HEK293 (cell line): ENCODE results near the gene TBL1XR1.
"Not testable (repeated sequence)": the region's sequence is repeated elsewhere in the genome, so short reads cannot be mapped to it uniquely, and the experiment has no call there.

Experiments
- CTCF ChIA-PET: fragments of 350-600 bp; formaldehyde crosslinking; extraction: SDS; loops from one replicate; lab custom pipeline; 2021; ENCODE audit warnings: antibody characterized with exemption; lab: Yijun Ruan, JAX
- POLR2A ChIA-PET: fragments of 300-600 bp; formaldehyde crosslinking; extraction: SDS; loops from one replicate; lab custom pipeline; 2020; ENCODE audit warnings: antibody characterized with exemption, inconsistent platforms; lab: Yijun Ruan, JAX
- H3K27ac ChIP-seq: fragments of 200-500 bp; sonication (Bioruptor generic); 2 replicates; pipeline ENCODE4 v1.5.1; 2014; ENCODE audit warnings: low read depth, low read length, control low read depth, inconsistent platforms; ENCODE audit errors: extremely low read depth
- H3K36me3 ChIP-seq, 2 experiments: fragments of 200-500 bp in 1 of 2; sonication (Bioruptor generic) in 1 of 2; 1 replicate in 1 of 2; 2 replicates in 1 of 2; pipeline ENCODE4 v1.5.1; 2014 to 2017; ENCODE audit warnings: inconsistent platforms in 2 of 2, low read length in 2 of 2; ENCODE audit not compliant: control insufficient read depth in 2 of 2, insufficient read depth in 1 of 2
- H3K4me1 ChIP-seq: fragments of 200-500 bp; sonication (Bioruptor generic); 2 replicates; pipeline ENCODE4 v1.5.1; 2014; ENCODE audit warnings: mild to moderate bottlenecking, low read length, inconsistent platforms; ENCODE audit not compliant: control insufficient read depth, insufficient read depth
- H3K4me3 ChIP-seq: 2 replicates; pipeline ENCODE4 v1.5.1; 2011; ENCODE audit warnings: low read depth, mild to moderate bottlenecking, control low read depth, low read length, moderate library complexity
- H3K9me3 ChIP-seq: fragments of 200-500 bp; sonication (Bioruptor generic); 2 replicates; pipeline ENCODE4 v1.5.1; 2014; ENCODE audit warnings: low read depth, low read length, inconsistent platforms; ENCODE audit not compliant: control insufficient read depth, insufficient read depth
- ATF2 ChIP-seq: fragments of 450-650 bp; formaldehyde crosslinking; IDR thresholded peaks from 2 replicates; pipeline ENCODE4 v1.5.1; 2016; ENCODE audit warnings: missing biosample characterization, missing genetic modification characterization, low read depth
- IKZF3 ChIP-seq: fragments of 450-650 bp; IDR thresholded peaks from 2 replicates; pipeline ENCODE4 v1.5.0; 2018; ENCODE audit warnings: missing biosample characterization, mild to moderate bottlenecking, missing genetic modification characterization, moderate library complexity
- INSM2 ChIP-seq: fragments of 450-650 bp; formaldehyde crosslinking; IDR thresholded peaks from 2 replicates; pipeline ENCODE4 v1.5.1; 2016; ENCODE audit warnings: missing biosample characterization, missing genetic modification characterization
- KLF16 ChIP-seq: fragments of 450-650 bp; formaldehyde crosslinking; IDR thresholded peaks from 2 replicates; pipeline ENCODE4 v1.5.1; 2017; ENCODE audit warnings: missing biosample characterization, missing genetic modification characterization
- MZF1 ChIP-seq: fragments of 450-650 bp; formaldehyde crosslinking; IDR thresholded peaks from 2 replicates; pipeline ENCODE4 v1.5.1; 2017; ENCODE audit warnings: missing biosample characterization, missing genetic modification characterization, borderline replicate concordance
- OSR2 ChIP-seq: fragments of 450-650 bp; formaldehyde crosslinking; IDR thresholded peaks from 2 replicates; pipeline ENCODE4 v1.5.1; 2016; ENCODE audit warnings: missing biosample characterization, missing genetic modification characterization
- PRDM1 ChIP-seq: fragments of 450-650 bp; formaldehyde crosslinking; IDR thresholded peaks from 2 replicates; pipeline ENCODE4; 2016; ENCODE audit warnings: missing biosample characterization, missing genetic modification characterization
- PRDM2 ChIP-seq: fragments of 450-650 bp; formaldehyde crosslinking; IDR thresholded peaks from 2 replicates; pipeline ENCODE4 v1.5.1; 2016; ENCODE audit warnings: missing biosample characterization, missing genetic modification characterization, borderline replicate concordance
- REPIN1 ChIP-seq: fragments of 450-650 bp; formaldehyde crosslinking; IDR thresholded peaks from 2 replicates; pipeline ENCODE4 v1.5.1; 2017; ENCODE audit warnings: missing biosample characterization, missing genetic modification characterization, low read depth
- SP2 ChIP-seq: fragments of 450-650 bp; formaldehyde crosslinking; IDR thresholded peaks from 2 replicates; pipeline ENCODE4 v1.5.1; 2016; ENCODE audit warnings: missing biosample characterization, missing genetic modification characterization
- YY2 ChIP-seq: fragments of 450-650 bp; formaldehyde crosslinking; IDR thresholded peaks from 2 replicates; pipeline ENCODE4 v1.5.1; 2016; ENCODE audit warnings: missing biosample characterization, missing genetic modification characterization
- ZNF112 ChIP-seq: fragments of 450-650 bp; formaldehyde crosslinking; IDR thresholded peaks from 2 replicates; pipeline ENCODE4 v1.5.0; 2017; ENCODE audit warnings: missing biosample characterization, missing genetic modification characterization
- ZNF133 ChIP-seq: fragments of 450-650 bp; formaldehyde crosslinking; IDR thresholded peaks from 2 replicates; pipeline ENCODE4 v1.5.1; 2016; ENCODE audit warnings: missing biosample characterization, missing genetic modification characterization
- ZNF202 ChIP-seq: fragments of 450-650 bp; formaldehyde crosslinking; IDR thresholded peaks from 2 replicates; pipeline ENCODE4 v1.5.1; 2016; ENCODE audit warnings: missing biosample characterization, missing genetic modification characterization, borderline replicate concordance
- ZNF223 ChIP-seq: fragments of 450-650 bp; formaldehyde crosslinking; IDR thresholded peaks from 2 replicates; pipeline ENCODE4 v1.5.1; 2016; ENCODE audit warnings: missing biosample characterization, missing genetic modification characterization
- ZNF26 ChIP-seq: fragments of 450-650 bp; formaldehyde crosslinking; IDR thresholded peaks from 2 replicates; pipeline ENCODE4 v1.5.1; 2016; ENCODE audit warnings: missing biosample characterization, missing genetic modification characterization
- ZNF302 ChIP-seq: fragments of 450-650 bp; formaldehyde crosslinking; IDR thresholded peaks from 2 replicates; pipeline ENCODE4 v1.5.1; 2016; ENCODE audit warnings: missing biosample characterization, missing genetic modification characterization, low read depth
- ZNF311 ChIP-seq: fragments of 450-650 bp; formaldehyde crosslinking; IDR thresholded peaks from 2 replicates; pipeline ENCODE4 v1.5.1; 2017; ENCODE audit warnings: missing biosample characterization, missing genetic modification characterization, borderline replicate concordance
- ZNF701 ChIP-seq: fragments of 450-650 bp; formaldehyde crosslinking; IDR thresholded peaks from 2 replicates; pipeline ENCODE4 v1.5.1; 2016; ENCODE audit warnings: missing biosample characterization, missing genetic modification characterization
- ZNF768 ChIP-seq: fragments of 450-650 bp; formaldehyde crosslinking; IDR thresholded peaks from 2 replicates; pipeline ENCODE4 v1.5.1; 2018; ENCODE audit warnings: missing biosample characterization, mild to moderate bottlenecking, missing genetic modification characterization

The TBL1XR1 gene

GRCh38 chr3:177141471-177141870, 55.8 kb downstream of the TBL1XR1 start:
- POLR2A ChIA-PET, result no interaction called here
- CTCF ChIA-PET, result no interaction called here
- no peaks in the 10 kb centered on the region for H3K4me1 ChIP-seq
- no peak for TF ChIP-seq SP2
- no peak for TF ChIP-seq PRDM1 (tag by site-specific recombination)
- no peak for TF ChIP-seq ZNF133 (tag by site-specific recombination)
- TF ChIP-seq ZNF302 (tag by site-specific recombination), result no peak
- TF ChIP-seq ATF2 (tag by site-specific recombination), result no peak
- TF ChIP-seq ZNF311 (tag by site-specific recombination), result no peak
- no peak for TF ChIP-seq ZNF768 (tag by site-specific recombination)
- TF ChIP-seq PRDM2 (tag by site-specific recombination), result no peak
- TF ChIP-seq, all 188 proteins: peak for 0
- Histone ChIP-seq H3K27ac (no peak overlapping the region), H3K36me3 (no peaks in the 10 kb centered on the region), H3K9me3 (no peaks in the 10 kb centered on the region), H3K4me3 (no peak overlapping the region)

- CTCF ChIA-PET, H3K27ac ChIP-seq, H3K9me3 ChIP-seq, POLR2A ChIA-PET, H3K4me1 ChIP-seq, H3K36me3 ChIP-seq, H3K4me3 ChIP-seq: not testable (repeated sequence)
Observed at GRCh38 chr3:177139220-177139619, 58.1 kb downstream of the TBL1XR1 start.

GRCh38 chr3:177137774-177138705, 59.2 kb downstream of the TBL1XR1 start:
- H3K27ac ChIP-seq, result no peak overlapping the region
- POLR2A ChIA-PET, result no interaction called here
- TF ChIP-seq KLF16 (no peak), OSR2 (tag by site-specific recombination) (no peak), ZNF223 (no peak), IKZF3 (no peak), ZNF202 (no peak), YY2 (tag by site-specific recombination) (no peak), ZNF701 (tag by site-specific recombination) (no peak), MZF1 (tag by site-specific recombination) (no peak), REPIN1 (tag by site-specific recombination) (no peak), ZNF112 (tag by site-specific recombination) (no peak), INSM2 (tag by site-specific recombination) (no peak), ZNF26 (tag by site-specific recombination) (no peak)

More at GRCh38 chr3:177137774-177138705, 59.2 kb downstream of the TBL1XR1 start:
- CTCF ChIA-PET, result no interaction called here
- no peaks in the 10 kb centered on the region for H3K36me3 ChIP-seq
- H3K4me1 ChIP-seq, result no peaks in the 10 kb centered on the region
- H3K4me3 ChIP-seq, result no peak overlapping the region
- no peaks in the 10 kb centered on the region for H3K9me3 ChIP-seq
